ENCODE measurements around the gene PLPP2. TPM values are rescaled to one million over a fixed set of nuclear protein-coding genes. Genes with fewer than 3 reads are reported as not detected.

Gene PLPP2
- total RNA-seq, 4 donors from 2014 or later, result 2.5 to 22.2 (median 9.3) TPM

GRCh38 chr19:329876-330275 lies 38.7 kb upstream of the PLPP2 start:
- H3K4me1 ChIP-seq, result peaks cover 0 to 1% (median 0%) of the 10 kb centered on the region in 4 donors
- WGBS, 2 donors, result 98 to 99% methylated on average over 7 of the region's 7 CpGs
- H3K27ac ChIP-seq, result no peak overlapping the region
- H3K27me3 ChIP-seq, result no peaks in the 10 kb centered on the region
- H3K4me3 ChIP-seq, result no peak overlapping the region
- no peak for DNase-seq (ENCODE audit: low spot score in 2 of 2)
- TF ChIP-seq CTCF (IDR thresholded peaks at IDR 0.05) (no peak), POLR2A (IDR thresholded peaks at IDR 0.05) (no peak), EP300 (IDR thresholded peaks at IDR 0.05) (no peak)
- H3K9me3 ChIP-seq, result peaks cover 0 to 25% (median 2%) of the 10 kb centered on the region in 4 donors
- H3K36me3 ChIP-seq, result peaks cover 0 to 85% (median 28%) of the 10 kb centered on the region in 3 donors

- Histone ChIP-seq H3K9me3 (peaks cover 0 to 25% (median 2%) of the 10 kb centered on the region in 4 donors), H3K27ac (no peak overlapping the region), H3K27me3 (no peaks in the 10 kb centered on the region), H3K4me3 (no peak overlapping the region), H3K36me3 (peaks cover 0 to 91% (median 28%) of the 10 kb centered on the region in 3 donors), H3K4me1 (no peaks in the 10 kb centered on the region)
- no peak for TF ChIP-seq EP300 (IDR thresholded peaks at IDR 0.05)
- no peak for TF ChIP-seq CTCF (IDR thresholded peaks at IDR 0.05)
- TF ChIP-seq POLR2A (IDR thresholded peaks at IDR 0.05), result no peak
- WGBS, 2 donors, result 98 to 100% methylated on average over 4 of the region's 4 CpGs
- no peak for DNase-seq (ENCODE audit: low spot score in 2 of 2)
Measured at GRCh38 chr19:328025-328505, 36.9 kb upstream of the PLPP2 start.

GRCh38 chr19:327291-328024 lies 36.3 kb upstream of the PLPP2 start:
- H3K4me3 ChIP-seq, result no peak overlapping the region
- no peak for DNase-seq (ENCODE audit: low spot score in 2 of 2)
- H3K9me3 ChIP-seq, result peaks cover 0 to 25% (median 2%) of the 10 kb centered on the region in 4 donors
- H3K4me1 ChIP-seq, result no peaks in the 10 kb centered on the region
- no peaks in the 10 kb centered on the region for H3K27me3 ChIP-seq
- H3K36me3 ChIP-seq, result peaks cover 0 to 97% (median 28%) of the 10 kb centered on the region in 3 donors
- WGBS, 2 donors, result 98 to 99% methylated on average over 17 of the region's 17 CpGs
- TF ChIP-seq EP300 (IDR thresholded peaks at IDR 0.05) (no peak), CTCF (IDR thresholded peaks at IDR 0.05) (no peak), POLR2A (IDR thresholded peaks at IDR 0.05) (no peak)
- H3K27ac ChIP-seq, result no peak overlapping the region

GRCh38 chr19:326871-327270 lies 35.7 kb upstream of the PLPP2 start:
- no peak for DNase-seq (ENCODE audit: low spot score in 2 of 2)
- TF ChIP-seq CTCF (IDR thresholded peaks at IDR 0.05) (no peak), EP300 (IDR thresholded peaks at IDR 0.05) (no peak), POLR2A (IDR thresholded peaks at IDR 0.05) (no peak)
- peaks cover 0 to 98% (median 28%) of the 10 kb centered on the region in 3 donors for H3K36me3 ChIP-seq
- H3K27me3 ChIP-seq, result no peaks in the 10 kb centered on the region
- no peak overlapping the region for H3K4me3 ChIP-seq
- H3K27ac ChIP-seq, result no peak overlapping the region
- WGBS, 2 donors, result 90 to 94% methylated on average over 15 of the region's 15 CpGs
- no peaks in the 10 kb centered on the region for H3K4me1 ChIP-seq
- H3K9me3 ChIP-seq, result peaks cover 0 to 25% (median 2%) of the 10 kb centered on the region in 4 donors

- H3K9me3 ChIP-seq, result peaks cover 0 to 24% (median 2%) of the 10 kb centered on the region in 4 donors
- no peak overlapping the region for H3K4me3 ChIP-seq
- TF ChIP-seq EP300 (IDR thresholded peaks at IDR 0.05) (no peak), CTCF (IDR thresholded peaks at IDR 0.05) (no peak), POLR2A (IDR thresholded peaks at IDR 0.05) (no peak)
- no peaks in the 10 kb centered on the region for H3K27me3 ChIP-seq
- H3K36me3 ChIP-seq, result peaks cover 0 to 98% (median 21%) of the 10 kb centered on the region in 3 donors
- WGBS, 2 donors, result 91 to 96% methylated on average over 28 to 33 of the region's 33 CpGs
- no peak for DNase-seq (ENCODE audit: low spot score in 2 of 2)
- no peaks in the 10 kb centered on the region for H3K4me1 ChIP-seq
- H3K27ac ChIP-seq, result no peak overlapping the region
Measured at GRCh38 chr19:325937-326565, 34.8 kb upstream of the PLPP2 start.
